ENCODE data around the gene ZNF107.

DNA sequence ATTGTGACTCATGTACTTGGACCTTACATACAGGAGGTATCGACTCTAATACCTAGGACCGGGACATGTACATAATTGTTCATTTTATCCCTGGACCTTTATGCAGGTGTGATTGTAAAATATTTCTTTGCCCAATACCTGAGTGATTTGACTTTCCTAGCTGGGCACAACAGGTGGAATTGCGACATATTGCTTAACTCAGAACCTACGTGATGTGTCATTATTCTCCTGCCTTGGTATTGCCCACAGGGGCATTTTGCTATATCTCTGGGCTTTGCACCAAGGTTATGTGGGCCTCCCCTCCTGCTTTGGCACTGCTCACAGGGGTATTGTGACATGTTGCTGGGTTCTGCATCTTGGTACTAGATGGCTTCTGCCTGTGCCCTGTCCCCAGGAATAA lies 23.9 kb upstream of the ZNF107 start:
- TF ChIP-seq, protein P1, sequence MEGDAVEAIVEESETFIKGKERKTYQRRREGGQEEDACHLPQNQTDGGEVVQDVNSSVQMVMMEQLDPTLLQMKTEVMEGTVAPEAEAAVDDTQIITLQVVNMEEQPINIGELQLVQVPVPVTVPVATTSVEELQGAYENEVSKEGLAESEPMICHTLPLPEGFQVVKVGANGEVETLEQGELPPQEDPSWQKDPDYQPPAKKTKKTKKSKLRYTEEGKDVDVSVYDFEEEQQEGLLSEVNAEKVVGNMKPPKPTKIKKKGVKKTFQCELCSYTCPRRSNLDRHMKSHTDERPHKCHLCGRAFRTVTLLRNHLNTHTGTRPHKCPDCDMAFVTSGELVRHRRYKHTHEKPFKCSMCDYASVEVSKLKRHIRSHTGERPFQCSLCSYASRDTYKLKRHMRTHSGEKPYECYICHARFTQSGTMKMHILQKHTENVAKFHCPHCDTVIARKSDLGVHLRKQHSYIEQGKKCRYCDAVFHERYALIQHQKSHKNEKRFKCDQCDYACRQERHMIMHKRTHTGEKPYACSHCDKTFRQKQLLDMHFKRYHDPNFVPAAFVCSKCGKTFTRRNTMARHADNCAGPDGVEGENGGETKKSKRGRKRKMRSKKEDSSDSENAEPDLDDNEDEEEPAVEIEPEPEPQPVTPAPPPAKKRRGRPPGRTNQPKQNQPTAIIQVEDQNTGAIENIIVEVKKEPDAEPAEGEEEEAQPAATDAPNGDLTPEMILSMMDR (IDR thresholded peaks at IDR 0.05; ENCODE audit: control extremely low read depth in 1 of 3, insufficient read depth in 1 of 3, low read depth in 1 of 3, low read length in 3 of 3), result no peak
- TF ChIP-seq JUN (IDR thresholded peaks at IDR 0.05; ENCODE audit: low read depth, low read length), result no peak
- TF ChIP-seq KDM5A (IDR thresholded peaks at IDR 0.05; ENCODE audit: low read length), result no peak
- no peak for TF ChIP-seq POLR2A (IDR thresholded peaks at IDR 0.05; ENCODE audit: control extremely low read depth in 1 of 2, low read depth in 2 of 2, low read length in 2 of 2)
